Stomach (tissue), 9 donors: ENCODE results near the gene ZNF708. TPM values are rescaled to one million over a fixed set of nuclear protein-coding genes. Genes with fewer than 3 reads are reported as not detected.
"Not testable (repeated sequence)": the region's sequence is repeated elsewhere in the genome, so short reads cannot be mapped to it uniquely, and the experiment has no call there.

Experiments
- DNase-seq, 2 donors: peaks; one replicate each; pipeline versions ENCODE4 v3.0.0 to v3.0.0-alpha.2; 2013 to 2019
- H3K27ac ChIP-seq, 5 donors: fragments of 200-600 bp in 4 of 5; sonication (generic) in 4 of 5; one replicate each; pipeline ENCODE4 v1.5.1; 2013 to 2019; ENCODE audit warnings: mild to moderate bottlenecking in 1 of 5, moderate library complexity in 1 of 5
- H3K27me3 ChIP-seq, 3 donors: fragments of 200-600 bp; sonication (generic); one replicate each; pipeline ENCODE4 v1.5.1; 2017 to 2019; ENCODE audit warnings: mixed run types in 1 of 3
- H3K36me3 ChIP-seq, 4 donors: fragments of 200-600 bp; sonication (generic); 1 replicate in 3 of 4; 2 replicates in 1 of 4; pipeline ENCODE4 v1.5.1; 2016 to 2019
- H3K4me1 ChIP-seq, 4 donors: fragments of 200-600 bp; sonication (generic); one replicate each; pipeline ENCODE4 v1.5.1; 2016 to 2019
- H3K4me3 ChIP-seq, 4 donors: fragments of 200-600 bp; sonication (generic) in 3 of 4; one replicate each; pipeline ENCODE4 v1.5.1; 2016 to 2019; ENCODE audit warnings: mild to moderate bottlenecking in 1 of 4
- H3K9me3 ChIP-seq, 4 donors: fragments of 200-600 bp; sonication (generic); one replicate each; pipeline ENCODE4 v1.5.1; 2016 to 2019
- CTCF ChIP-seq, 7 experiments: fragments of 450-650 bp in 4 of 7; fragments of 200-600 bp in 3 of 7; sonication (generic) in 3 of 7; IDR thresholded peaks; one replicate each; pipeline ENCODE4 v1.5.1; 2016 to 2019; ENCODE audit warnings: antibody characterized with exemption in 7 of 7, control low read depth in 2 of 7, mild to moderate bottlenecking in 1 of 7
- EP300 ChIP-seq: sonication (generic); formaldehyde crosslinking; IDR thresholded peaks from one replicate; pipeline ENCODE4 v1.6.1; 2017; ENCODE audit warnings: antibody characterized with exemption
- POLR2A ChIP-seq, 4 donors: fragments of 450-650 bp; IDR thresholded peaks; one replicate each; pipeline ENCODE4 v1.6.1; 2016; ENCODE audit warnings: antibody characterized with exemption in 4 of 4, control low read depth in 2 of 4, mild to moderate bottlenecking in 1 of 4, moderate library complexity in 1 of 4
- POLR2AphosphoS5 ChIP-seq, 3 donors: sonication (generic); formaldehyde crosslinking; IDR thresholded peaks; one replicate each; pipeline ENCODE4 v1.6.1; 2016; ENCODE audit warnings: antibody characterized with exemption in 3 of 3
- WGBS, 5 donors: extraction: QIAGEN DNeasy Blood & Tissue Kit in 3 of 5; methylation state at CpG; one replicate each; pipeline versions ENCODE4 v1.1.5 to v1.1.7; 2013 to 2018; 5-methylcytosine and 5-hydroxymethylcytosine counted together
- intact Hi-C: fragments of 100-400 bp; cut with DNase I; formaldehyde crosslinking; loops from one replicate; pipeline ENCODE4 v1.15.1; 2023; ENCODE audit warnings: low total_unique reads
- polyA plus RNA-seq, 3 donors: library from polyadenylated mRNA; stranded (reverse); fragments of 200-250 nt; gene quantifications; one replicate each; pipeline ENCODE4 v1.2.3, GENCODE V29; 2013
- total RNA-seq, 5 donors: library from RNA; depleted of rRNA; stranded (reverse); fragments of >200 nt; gene quantifications; one replicate each; pipeline versions ENCODE4 v1.1.0 to v1.2.3, GENCODE V29; 2014 to 2016
- donor health status: healthy with polysubstance abuse.
- donor health status: Bipolar disorder and iron deficiency.
- donor health status: healthy.

Gene ZNF708
- total and polyA plus RNA-seq, 8 donors: 0.87 to 58.3 (median 12.5) TPM

GRCh38 chr19:21352830-21353229 is 23.6 kb upstream of the ZNF708 start:
- 28 to 76% (median 63%) methylated on average over 1 to 2 of the region's 2 CpGs for WGBS, 5 donors
- Histone ChIP-seq H3K4me3 (no peak overlapping the region), H3K36me3 (no peaks in the 10 kb centered on the region), H3K4me1 (no peaks in the 10 kb centered on the region), H3K27ac (no peak overlapping the region), H3K9me3 (peaks cover 0 to 13% (median 2%) of the 10 kb centered on the region in 4 donors), H3K27me3 (no peaks in the 10 kb centered on the region)
- no peak for DNase-seq
- TF ChIP-seq EP300 (no peak), POLR2A (IDR thresholded peaks at IDR 0.05) (no peak), CTCF (IDR thresholded peaks at IDR 0.05) (no peak), POLR2AphosphoS5 (IDR thresholded peaks at IDR 0.05) (no peak)
- intact Hi-C loops: no loop called here

- H3K27ac ChIP-seq, H3K27me3 ChIP-seq, intact Hi-C loops, DNase-seq, H3K4me3 ChIP-seq, H3K4me1 ChIP-seq, H3K36me3 ChIP-seq: not testable (repeated sequence)
- 29 to 88% (median 50%) methylated on average over 2 of the region's 2 CpGs for WGBS, 5 donors
- H3K9me3 ChIP-seq: peaks cover 0 to 42% (median 8%) of the 10 kb centered on the region in 4 donors
Observed at GRCh38 chr19:21344841-21345240, 15.6 kb upstream of the ZNF708 start.

- H3K27ac ChIP-seq: no peak overlapping the region
- H3K4me1 ChIP-seq: no peaks in the 10 kb centered on the region
- H3K9me3 ChIP-seq: peaks cover 0 to 61% (median 43%) of the 10 kb centered on the region in 4 donors
- H3K4me3 ChIP-seq: no peak overlapping the region
- intact Hi-C loops: no loop called here
- no peak for DNase-seq
- 47 to 96% (median 65%) methylated on average over 2 of the region's 2 CpGs for WGBS, 5 donors
- TF ChIP-seq EP300 (no peak), CTCF (IDR thresholded peaks at IDR 0.05) (no peak), POLR2A (IDR thresholded peaks at IDR 0.05) (no peak), POLR2AphosphoS5 (IDR thresholded peaks at IDR 0.05) (no peak)
- H3K27me3 ChIP-seq: no peaks in the 10 kb centered on the region
- H3K36me3 ChIP-seq: no peaks in the 10 kb centered on the region
Observed at GRCh38 chr19:21335721-21336120, 6.5 kb upstream of the ZNF708 start.

- TF ChIP-seq CTCF (IDR thresholded peaks at IDR 0.05) (no peak), POLR2AphosphoS5 (IDR thresholded peaks at IDR 0.05) (no peak), POLR2A (IDR thresholded peaks at IDR 0.05) (no peak), EP300 (no peak)
- peak in 1 of 2 donors; percentile 44 for DNase-seq
- intact Hi-C loops: no loop called here
- Histone ChIP-seq H3K36me3 (peaks cover 8 to 18% (median 13%) of the 10 kb centered on the region in 4 donors), H3K4me1 (peaks cover 8 to 31% (median 26%) of the 10 kb centered on the region in 4 donors), H3K27me3 (no peaks in the 10 kb centered on the region), H3K4me3 (peak overlapping the region; percentile 64 to 73 (median 69)), H3K9me3 (peaks cover 0 to 9% (median 3%) of the 10 kb centered on the region in 4 donors), H3K27ac (peak overlapping the region; percentile 22 to 97 (median 96))
- 2 to 8% (median 5%) methylated on average over 6 of the region's 6 CpGs for WGBS, 5 donors
Observed at GRCh38 chr19:21328406-21328805, 804 bp downstream of the ZNF708 start.

- Histone ChIP-seq H3K9me3 (peaks cover 0 to 16% (median 3%) of the 10 kb centered on the region in 4 donors), H3K36me3 (peaks cover 8 to 18% (median 13%) of the 10 kb centered on the region in 4 donors), H3K27me3 (no peaks in the 10 kb centered on the region), H3K4me3 (no peak overlapping the region), H3K27ac (no peak overlapping the region), H3K4me1 (peaks cover 8 to 49% (median 35%) of the 10 kb centered on the region in 4 donors)
- no peak for DNase-seq
- intact Hi-C loops: no loop called here
- TF ChIP-seq EP300 (no peak), POLR2AphosphoS5 (IDR thresholded peaks at IDR 0.05) (no peak), POLR2A (IDR thresholded peaks at IDR 0.05) (no peak)
- WGBS, 5 donors: 80 to 100% (median 100%) methylated on average over 2 of the region's 2 CpGs
Observed at GRCh38 chr19:21326169-21326568, 3.0 kb downstream of the ZNF708 start.
